ENCODE measurements around the gene KCNMA1.

Gene KCNMA1

GRCh38 chr10:76882796-76883195 lies 754.8 kb downstream of the KCNMA1 start:
- H3K4me1 ChIP-seq (ENCODE audit: control insufficient read depth, insufficient read depth, low read depth, low read length), result peaks cover 2% of the 10 kb centered on the region
- H2AK5ac ChIP-seq (ENCODE audit: low read length, severe bottlenecking), result no peak overlapping the region
- H3K9me3 ChIP-seq (ENCODE audit: control insufficient read depth, low read length), result no peaks in the 10 kb centered on the region
- H4K91ac ChIP-seq (ENCODE audit: low read length), result no peak overlapping the region
- H3K18ac ChIP-seq (ENCODE audit: low read depth in 1 of 2, low read length in 2 of 2), result no peak overlapping the region
- no peaks in the 10 kb centered on the region for H3K27me3 ChIP-seq (ENCODE audit: control insufficient read depth in 1 of 2, insufficient read depth in 1 of 2, low read length in 2 of 2)
- no peak for DNase-seq
- H3K9ac ChIP-seq (ENCODE audit: low read length), result no peak overlapping the region
- no peak overlapping the region for H2BK15ac ChIP-seq (ENCODE audit: low read depth, poor library complexity, severe bottlenecking)
- H3K14ac ChIP-seq (ENCODE audit: low read length in 2 of 2), result no peak overlapping the region
- no peak overlapping the region for H3K4me3 ChIP-seq (ENCODE audit: insufficient read depth in 1 of 2, low read depth in 1 of 2, low read length in 2 of 2)
- H3K27ac ChIP-seq (ENCODE audit: low read length, poor library complexity, severe bottlenecking), result no peak overlapping the region
- no peaks in the 10 kb centered on the region for H3K79me1 ChIP-seq (replicated peaks; ENCODE audit: low read length, poor library complexity, severe bottlenecking)
- no peak overlapping the region for H3K23ac ChIP-seq (ENCODE audit: low read length in 2 of 2)
- no peak overlapping the region for H2BK12ac ChIP-seq (ENCODE audit: low read length in 2 of 2)
- H3K4ac ChIP-seq (ENCODE audit: low read depth in 1 of 2, low read length in 2 of 2), result no peak overlapping the region
- H2BK5ac ChIP-seq (ENCODE audit: low read depth, low read length, poor library complexity, severe bottlenecking), result no peak overlapping the region
- no peak overlapping the region for H2BK120ac ChIP-seq (ENCODE audit: low read depth, low read length)
- H4K8ac ChIP-seq (ENCODE audit: low read length), result no peak overlapping the region
- H3K4me2 ChIP-seq (ENCODE audit: low read length, poor library complexity, severe bottlenecking), result no peak overlapping the region
- H2AFZ ChIP-seq (ENCODE audit: low read depth, low read length), result no peak overlapping the region
- H3K36me3 ChIP-seq (ENCODE audit: control insufficient read depth in 1 of 2, insufficient read depth in 2 of 2, low read depth in 1 of 2, low read length in 2 of 2), result peaks cover 3 to 5% of the 10 kb centered on the region in 2 experiments

DNA sequence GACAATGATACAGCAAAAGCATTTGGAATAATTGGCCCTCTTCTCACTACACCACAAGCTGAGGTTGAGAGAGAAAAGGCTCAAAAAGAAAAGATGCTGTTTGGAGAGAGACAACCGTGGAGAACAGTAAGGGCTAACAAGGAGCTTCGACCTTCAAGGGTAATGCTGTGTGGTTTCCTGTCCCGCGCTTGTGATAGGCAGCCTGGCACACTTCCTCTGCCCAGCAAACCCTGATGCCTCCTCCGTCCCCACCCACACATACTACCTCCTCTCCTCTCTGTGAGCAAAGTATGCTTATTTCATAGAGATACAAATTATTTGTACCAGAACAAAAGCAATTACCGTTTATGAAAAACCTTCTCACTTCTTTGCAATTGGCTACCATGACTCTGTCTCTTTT lies 755.4 kb downstream of the KCNMA1 start:
- no peak overlapping the region for H3K27ac ChIP-seq (ENCODE audit: low read length, poor library complexity, severe bottlenecking)
- H4K8ac ChIP-seq (ENCODE audit: low read length), result no peak overlapping the region
- 83% methylated on average over 4 of the region's 6 CpGs for WGBS

DNA sequence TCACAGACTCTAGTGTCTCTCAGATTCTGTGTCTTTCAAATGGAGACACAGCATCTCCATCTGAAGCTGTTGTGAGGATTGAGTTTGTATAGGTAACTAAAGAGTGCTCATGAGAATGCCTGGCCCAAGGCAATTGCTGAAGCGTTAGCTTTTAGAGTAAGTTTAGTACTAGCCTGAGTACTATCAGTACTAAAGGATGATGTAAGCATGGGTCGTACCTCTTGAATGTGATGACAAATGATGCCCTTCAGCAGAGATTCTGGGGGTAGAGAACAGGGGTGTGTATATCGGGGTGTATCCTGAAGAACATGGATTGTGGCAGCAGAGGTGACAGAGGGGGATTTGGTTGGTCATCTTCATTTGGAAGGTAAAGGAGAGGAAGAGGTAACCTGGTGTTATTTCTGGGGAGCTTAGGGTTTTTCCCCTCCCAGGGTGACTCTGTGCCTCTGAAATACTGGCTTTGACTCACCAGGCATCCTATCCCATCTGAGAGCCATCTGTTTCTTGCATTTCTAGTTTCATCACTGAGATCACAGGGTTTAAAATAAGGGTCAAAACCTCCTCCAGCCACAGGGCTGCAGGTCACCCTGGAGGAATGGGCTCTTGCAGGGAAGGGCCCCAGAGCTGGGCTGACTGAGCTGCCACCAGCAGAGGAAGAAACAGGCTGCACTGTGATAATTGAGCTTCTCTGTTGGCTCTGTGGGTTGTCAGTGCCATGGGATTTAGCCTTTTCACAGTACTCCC lies 756.0 kb downstream of the KCNMA1 start:
- Histone ChIP-seq H2BK15ac (ENCODE audit: low read depth, poor library complexity, severe bottlenecking) (no peak overlapping the region), H3K4me3 (ENCODE audit: insufficient read depth in 1 of 2, low read depth in 1 of 2, low read length in 2 of 2) (no peak overlapping the region), H3K18ac (ENCODE audit: low read depth in 1 of 2, low read length in 2 of 2) (no peak overlapping the region), H3K27me3 (ENCODE audit: control insufficient read depth in 1 of 2, insufficient read depth in 1 of 2, low read length in 2 of 2) (no peaks in the 10 kb centered on the region), H3K36me3 (ENCODE audit: control insufficient read depth in 1 of 2, insufficient read depth in 2 of 2, low read depth in 1 of 2, low read length in 2 of 2) (no peaks in the 10 kb centered on the region), H4K91ac (ENCODE audit: low read length) (no peak overlapping the region), H2AFZ (ENCODE audit: low read depth, low read length) (no peak overlapping the region), H3K4me2 (ENCODE audit: low read length, poor library complexity, severe bottlenecking) (no peak overlapping the region), H4K8ac (ENCODE audit: low read length) (no peak overlapping the region), H3K9me3 (ENCODE audit: control insufficient read depth, low read length) (no peaks in the 10 kb centered on the region), H3K4me1 (ENCODE audit: control insufficient read depth, insufficient read depth, low read depth, low read length) (peaks cover 2% of the 10 kb centered on the region), H3K27ac (ENCODE audit: low read length, poor library complexity, severe bottlenecking) (no peak overlapping the region), H2BK120ac (ENCODE audit: low read depth, low read length) (no peak overlapping the region), H2AK5ac (ENCODE audit: low read length, severe bottlenecking) (no peak overlapping the region), H3K79me1 (replicated peaks; ENCODE audit: low read length, poor library complexity, severe bottlenecking) (no peaks in the 10 kb centered on the region), H3K14ac (ENCODE audit: low read length in 2 of 2) (peak overlapping the region in 1 of 2 experiments; percentile 79), H3K4ac (ENCODE audit: low read depth in 1 of 2, low read length in 2 of 2) (no peak overlapping the region), H2BK12ac (ENCODE audit: low read length in 2 of 2) (no peak overlapping the region), H2BK5ac (ENCODE audit: low read depth, low read length, poor library complexity, severe bottlenecking) (no peak overlapping the region), H3K23ac (ENCODE audit: low read length in 2 of 2) (no peak overlapping the region), H3K9ac (ENCODE audit: low read length) (peak overlapping the region; percentile 5)
- 86% methylated on average over 3 of the region's 3 CpGs for WGBS
- DNase-seq, result peak; percentile 44

More for the DNA sequence above, 755.4 kb downstream of the KCNMA1 start:
- Histone ChIP-seq H2AK5ac (ENCODE audit: low read length, severe bottlenecking) (no peak overlapping the region), H2BK15ac (ENCODE audit: low read depth, poor library complexity, severe bottlenecking) (no peak overlapping the region), H3K4me1 (ENCODE audit: control insufficient read depth, insufficient read depth, low read depth, low read length) (peaks cover 2% of the 10 kb centered on the region), H3K79me1 (replicated peaks; ENCODE audit: low read length, poor library complexity, severe bottlenecking) (no peaks in the 10 kb centered on the region), H3K27me3 (ENCODE audit: control insufficient read depth in 1 of 2, insufficient read depth in 1 of 2, low read length in 2 of 2) (no peaks in the 10 kb centered on the region), H2BK120ac (ENCODE audit: low read depth, low read length) (no peak overlapping the region), H3K9ac (ENCODE audit: low read length) (peak overlapping the region; percentile 5), H3K14ac (ENCODE audit: low read length in 2 of 2) (no peak overlapping the region), H3K23ac (ENCODE audit: low read length in 2 of 2) (no peak overlapping the region), H3K4me2 (ENCODE audit: low read length, poor library complexity, severe bottlenecking) (no peak overlapping the region), H2BK12ac (ENCODE audit: low read length in 2 of 2) (peak overlapping the region in 1 of 2 experiments; percentile 39), H3K4me3 (ENCODE audit: insufficient read depth in 1 of 2, low read depth in 1 of 2, low read length in 2 of 2) (no peak overlapping the region), H3K9me3 (ENCODE audit: control insufficient read depth, low read length) (no peaks in the 10 kb centered on the region), H4K91ac (ENCODE audit: low read length) (no peak overlapping the region), H3K4ac (ENCODE audit: low read depth in 1 of 2, low read length in 2 of 2) (no peak overlapping the region), H3K36me3 (ENCODE audit: control insufficient read depth in 1 of 2, insufficient read depth in 2 of 2, low read depth in 1 of 2, low read length in 2 of 2) (peaks cover 2 to 3% of the 10 kb centered on the region in 2 experiments), H2AFZ (ENCODE audit: low read depth, low read length) (no peak overlapping the region), H3K18ac (ENCODE audit: low read depth in 1 of 2, low read length in 2 of 2) (no peak overlapping the region), H2BK5ac (ENCODE audit: low read depth, low read length, poor library complexity, severe bottlenecking) (no peak overlapping the region)
- no peak for DNase-seq

GRCh38 chr10:76880931-76881330 lies 756.7 kb downstream of the KCNMA1 start:
- Histone ChIP-seq H3K27me3 (ENCODE audit: control insufficient read depth in 1 of 2, insufficient read depth in 1 of 2, low read length in 2 of 2) (no peaks in the 10 kb centered on the region), H3K4me3 (ENCODE audit: insufficient read depth in 1 of 2, low read depth in 1 of 2, low read length in 2 of 2) (no peak overlapping the region), H3K4ac (ENCODE audit: low read depth in 1 of 2, low read length in 2 of 2) (no peak overlapping the region), H2BK15ac (ENCODE audit: low read depth, poor library complexity, severe bottlenecking) (no peak overlapping the region), H3K9ac (ENCODE audit: low read length) (no peak overlapping the region), H3K4me2 (ENCODE audit: low read length, poor library complexity, severe bottlenecking) (no peak overlapping the region), H3K14ac (ENCODE audit: low read length in 2 of 2) (no peak overlapping the region), H2AK5ac (ENCODE audit: low read length, severe bottlenecking) (no peak overlapping the region), H3K36me3 (ENCODE audit: control insufficient read depth in 1 of 2, insufficient read depth in 2 of 2, low read depth in 1 of 2, low read length in 2 of 2) (no peaks in the 10 kb centered on the region), H4K8ac (ENCODE audit: low read length) (no peak overlapping the region), H3K23ac (ENCODE audit: low read length in 2 of 2) (no peak overlapping the region), H3K18ac (ENCODE audit: low read depth in 1 of 2, low read length in 2 of 2) (no peak overlapping the region), H2BK120ac (ENCODE audit: low read depth, low read length) (no peak overlapping the region), H2AFZ (ENCODE audit: low read depth, low read length) (no peak overlapping the region), H3K9me3 (ENCODE audit: control insufficient read depth, low read length) (no peaks in the 10 kb centered on the region), H4K91ac (ENCODE audit: low read length) (no peak overlapping the region), H3K79me1 (replicated peaks; ENCODE audit: low read length, poor library complexity, severe bottlenecking) (no peaks in the 10 kb centered on the region), H3K27ac (ENCODE audit: low read length, poor library complexity, severe bottlenecking) (no peak overlapping the region), H3K4me1 (ENCODE audit: control insufficient read depth, insufficient read depth, low read depth, low read length) (peaks cover 2% of the 10 kb centered on the region), H2BK5ac (ENCODE audit: low read depth, low read length, poor library complexity, severe bottlenecking) (no peak overlapping the region), H2BK12ac (ENCODE audit: low read length in 2 of 2) (peak overlapping the region in 1 of 2 experiments; percentile 2)
- DNase-seq, result no peak
- WGBS, result 94% methylated on average over 4 of the region's 4 CpGs

Measured in mesenchymal stem cell (in vitro differentiated cells and primary cell).